ENCODE results near the gene LRRC74B. TPM values are rescaled to one million over a fixed set of nuclear protein-coding genes. Genes with fewer than 3 reads are reported as not detected.

The LRRC74B gene
- total RNA-seq, 2 donors from 2014 or later: not detected

- no peak overlapping the region for H3K9ac ChIP-seq (ENCODE audit: low read depth in 2 of 2, low read length in 2 of 2)
- H3K27ac ChIP-seq: no peak overlapping the region
- H3K9me3 ChIP-seq: no peaks in the 10 kb centered on the region
- intact Hi-C loops (cut with DNase I): no loop called here
- no peak for DNase-seq
- peaks cover 13% of the 10 kb centered on the region for H3K27me3 ChIP-seq
- TF ChIP-seq, protein P1, sequence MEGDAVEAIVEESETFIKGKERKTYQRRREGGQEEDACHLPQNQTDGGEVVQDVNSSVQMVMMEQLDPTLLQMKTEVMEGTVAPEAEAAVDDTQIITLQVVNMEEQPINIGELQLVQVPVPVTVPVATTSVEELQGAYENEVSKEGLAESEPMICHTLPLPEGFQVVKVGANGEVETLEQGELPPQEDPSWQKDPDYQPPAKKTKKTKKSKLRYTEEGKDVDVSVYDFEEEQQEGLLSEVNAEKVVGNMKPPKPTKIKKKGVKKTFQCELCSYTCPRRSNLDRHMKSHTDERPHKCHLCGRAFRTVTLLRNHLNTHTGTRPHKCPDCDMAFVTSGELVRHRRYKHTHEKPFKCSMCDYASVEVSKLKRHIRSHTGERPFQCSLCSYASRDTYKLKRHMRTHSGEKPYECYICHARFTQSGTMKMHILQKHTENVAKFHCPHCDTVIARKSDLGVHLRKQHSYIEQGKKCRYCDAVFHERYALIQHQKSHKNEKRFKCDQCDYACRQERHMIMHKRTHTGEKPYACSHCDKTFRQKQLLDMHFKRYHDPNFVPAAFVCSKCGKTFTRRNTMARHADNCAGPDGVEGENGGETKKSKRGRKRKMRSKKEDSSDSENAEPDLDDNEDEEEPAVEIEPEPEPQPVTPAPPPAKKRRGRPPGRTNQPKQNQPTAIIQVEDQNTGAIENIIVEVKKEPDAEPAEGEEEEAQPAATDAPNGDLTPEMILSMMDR (IDR thresholded peaks at IDR 0.05): no peak
- no peaks in the 10 kb centered on the region for H3K36me3 ChIP-seq
- H3K4me3 ChIP-seq: no peak overlapping the region
- H3K4me1 ChIP-seq: no peaks in the 10 kb centered on the region
Observed at GRCh38 chr22:21029486-21030025, 16.2 kb upstream of the LRRC74B start.

GRCh38 chr22:21030032-21030431 lies 15.7 kb upstream of the LRRC74B start:
- H3K4me3 ChIP-seq: no peak overlapping the region
- no peaks in the 10 kb centered on the region for H3K9me3 ChIP-seq
- TF ChIP-seq, protein P1 (IDR thresholded peaks at IDR 0.05): no peak
- no peaks in the 10 kb centered on the region for H3K4me1 ChIP-seq
- intact Hi-C loops (cut with DNase I): no loop called here
- no peaks in the 10 kb centered on the region for H3K36me3 ChIP-seq
- peaks cover 13% of the 10 kb centered on the region for H3K27me3 ChIP-seq
- no peak overlapping the region for H3K9ac ChIP-seq (ENCODE audit: low read depth in 2 of 2, low read length in 2 of 2)
- no peak for DNase-seq
- no peak overlapping the region for H3K27ac ChIP-seq

DNA sequence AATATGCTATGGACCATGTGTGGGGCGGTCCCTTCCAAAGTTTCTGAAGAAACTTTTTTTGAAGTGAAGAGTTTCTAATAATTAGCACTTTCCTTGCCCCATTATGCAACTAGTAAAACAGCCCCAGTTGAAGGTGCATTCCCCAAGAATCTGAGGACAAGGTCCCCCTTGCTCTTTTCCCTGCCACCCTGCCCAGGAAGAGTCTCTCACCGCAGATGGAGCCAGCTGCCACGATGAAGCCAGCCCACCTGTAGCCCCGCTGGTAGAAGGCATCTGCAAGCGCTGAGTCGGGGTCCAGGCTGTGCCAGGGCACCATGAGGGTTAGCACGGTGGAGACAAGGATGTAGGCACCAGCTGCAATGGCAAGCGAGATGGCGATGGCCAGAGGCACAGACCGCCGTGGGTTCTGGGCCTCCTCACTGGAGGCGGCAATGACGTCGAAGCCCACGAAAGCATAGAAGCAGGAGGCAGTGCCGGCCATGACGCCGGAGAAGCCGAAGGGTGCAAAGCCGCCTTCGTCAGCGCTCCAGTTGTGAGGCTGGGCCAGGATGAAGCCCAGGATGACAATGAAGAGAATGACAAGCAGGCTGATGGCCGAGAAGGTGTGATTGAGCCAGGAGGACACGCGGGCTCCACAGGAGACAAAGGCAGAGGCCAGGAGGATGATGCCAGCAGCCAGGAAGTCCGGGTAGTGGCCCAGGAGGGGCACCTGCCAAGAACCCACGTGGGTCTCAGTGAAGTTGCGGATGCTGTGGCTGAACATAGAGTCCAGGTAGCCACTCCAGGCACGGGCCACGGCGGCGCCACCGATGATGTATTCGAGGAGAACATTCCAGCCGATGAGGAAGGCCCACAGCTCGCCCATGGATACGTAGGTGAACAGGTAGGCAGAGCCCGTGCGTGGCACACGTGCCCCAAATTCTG lies 14.9 kb upstream of the LRRC74B start:
- Histone ChIP-seq H3K36me3 (no peaks in the 10 kb centered on the region), H3K9me3 (no peaks in the 10 kb centered on the region), H3K4me3 (no peak overlapping the region), H3K9ac (ENCODE audit: low read depth in 2 of 2, low read length in 2 of 2) (no peak overlapping the region), H3K27me3 (peaks cover 13% of the 10 kb centered on the region), H3K4me1 (no peaks in the 10 kb centered on the region), H3K27ac (no peak overlapping the region)
- intact Hi-C loops (cut with DNase I): no loop called here
- TF ChIP-seq, protein P1 (IDR thresholded peaks at IDR 0.05): no peak
- DNase-seq: no peak

- Histone ChIP-seq H3K36me3 (no peaks in the 10 kb centered on the region), H3K9ac (ENCODE audit: low read depth in 2 of 2, low read length in 2 of 2) (peak overlapping the region in 1 of 2 donors; percentile 1), H3K27me3 (peaks cover 13% of the 10 kb centered on the region), H3K9me3 (no peaks in the 10 kb centered on the region), H3K4me3 (peak overlapping the region; percentile 29), H3K4me1 (no peaks in the 10 kb centered on the region), H3K27ac (no peak overlapping the region)
- no peak for DNase-seq
- TF ChIP-seq, protein P1 (IDR thresholded peaks at IDR 0.05): no peak
- intact Hi-C loops (cut with DNase I): no loop called here
Observed at GRCh38 chr22:21031545-21032036, 14.2 kb upstream of the LRRC74B start.

DNA sequence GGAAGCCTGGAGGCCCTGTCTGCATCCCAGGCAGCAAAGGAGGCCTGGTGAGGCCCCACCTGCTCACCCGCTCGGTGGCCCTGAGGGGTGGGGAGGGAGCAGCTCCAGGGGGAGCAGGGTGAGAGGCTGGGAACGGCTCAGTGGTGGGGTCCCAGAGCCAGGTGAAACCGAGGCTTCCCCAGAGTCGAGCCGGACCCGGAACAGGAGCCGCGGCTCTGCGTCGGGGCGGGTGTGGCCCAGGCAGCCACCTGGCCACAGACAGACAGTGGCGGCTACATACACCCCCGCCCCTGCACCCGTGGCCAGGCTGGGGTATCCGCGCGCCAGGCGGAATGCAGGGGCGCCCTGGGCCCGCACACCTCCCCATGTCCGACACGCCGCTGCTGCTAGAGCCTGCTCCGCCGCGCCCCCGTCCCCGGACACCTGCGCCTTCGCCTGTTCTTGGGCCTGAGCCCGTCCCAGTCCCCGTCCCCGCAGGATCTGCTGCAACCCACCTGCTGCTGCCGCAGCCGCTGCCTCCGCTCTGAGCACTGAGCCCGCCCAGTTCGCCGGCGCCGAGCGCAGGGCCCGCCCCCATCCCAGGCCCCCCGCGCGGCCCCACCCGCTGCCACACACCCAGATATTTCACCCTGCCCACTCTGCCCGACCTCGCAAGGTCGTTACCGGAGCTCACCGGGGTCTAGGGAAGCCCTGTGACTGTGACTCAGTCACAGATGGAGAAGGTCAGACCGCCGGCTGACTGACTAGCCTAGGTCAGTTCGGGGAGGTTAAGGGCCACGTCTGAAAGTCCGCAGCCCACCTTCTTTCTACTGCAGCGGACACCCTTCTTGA lies 13.5 kb upstream of the LRRC74B start, which contains the start of gene SLC7A4:
Gene SLC7A4 (minus strand): TSS at position 525 of the 831 bp plus-strand sequence. CDS start 749 bp downstream, outside the sequence.
- Histone ChIP-seq H3K27ac (no peak within 1 kb of the TSS), H3K4me3 (peak within 1 kb of the TSS; percentile 29), H3K9me3 (no peaks in the 10 kb centered on the region), H3K36me3 (no peaks in the 10 kb centered on the region), H3K9ac (ENCODE audit: low read depth in 2 of 2, low read length in 2 of 2) (peak within 1 kb of the TSS in 1 of 2 donors; percentile 1), H3K4me1 (no peaks in the 10 kb centered on the region), H3K27me3 (peaks cover 13% of the 10 kb centered on the region)
- intact Hi-C loops (cut with DNase I): no loop called here
- TF ChIP-seq, protein P1 (IDR thresholded peaks at IDR 0.05): no peak
- no peak for DNase-seq

Data from colonic mucosa (tissue), 4 donors.